ENCODE data around the gene PCDHGB4. TPM values are rescaled to one million over a fixed set of nuclear protein-coding genes. Genes with fewer than 3 reads are reported as not detected.
A peak's percentile ranks its signal among the peaks of the same experiment; 100 is the strongest.
"Not testable (repeated sequence)": the region's sequence is repeated elsewhere in the genome, so short reads cannot be mapped to it uniquely, and the experiment has no call there.

Gene PCDHGB4
- total RNA-seq, 1 experiment from 2014 or later, result 0.05 TPM

- not testable (repeated sequence) for DNase-seq (ENCODE audit: low spot score)
These were observed 10.5 kb downstream of the PCDHGB4 start, which contains the start of gene PCDHGB5 for GRCh38 chr5:141397756-141398551. Gene PCDHGB5 (plus strand): TSS chr5:141397947. CDS start chr5:141398128, 181 bp downstream.

DNA sequence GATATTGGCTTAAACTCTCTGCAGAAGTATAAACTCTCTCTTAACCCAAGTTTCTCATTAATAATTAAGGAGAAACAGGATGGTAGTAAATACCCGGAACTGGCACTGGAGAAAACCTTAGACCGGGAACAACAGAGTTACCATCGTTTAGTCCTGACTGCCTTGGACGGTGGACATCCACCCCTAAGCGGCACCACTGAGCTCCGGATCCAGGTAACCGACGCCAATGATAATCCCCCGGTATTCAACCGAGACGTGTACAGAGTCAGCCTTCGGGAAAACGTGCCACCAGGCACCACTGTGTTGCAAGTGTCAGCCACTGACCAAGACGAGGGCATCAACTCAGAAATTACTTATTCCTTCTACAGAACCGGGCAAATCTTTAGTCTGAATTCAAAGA lies 11.1 kb downstream of the PCDHGB4 start:
- DNase-seq (ENCODE audit: low spot score), result no peak

DNA sequence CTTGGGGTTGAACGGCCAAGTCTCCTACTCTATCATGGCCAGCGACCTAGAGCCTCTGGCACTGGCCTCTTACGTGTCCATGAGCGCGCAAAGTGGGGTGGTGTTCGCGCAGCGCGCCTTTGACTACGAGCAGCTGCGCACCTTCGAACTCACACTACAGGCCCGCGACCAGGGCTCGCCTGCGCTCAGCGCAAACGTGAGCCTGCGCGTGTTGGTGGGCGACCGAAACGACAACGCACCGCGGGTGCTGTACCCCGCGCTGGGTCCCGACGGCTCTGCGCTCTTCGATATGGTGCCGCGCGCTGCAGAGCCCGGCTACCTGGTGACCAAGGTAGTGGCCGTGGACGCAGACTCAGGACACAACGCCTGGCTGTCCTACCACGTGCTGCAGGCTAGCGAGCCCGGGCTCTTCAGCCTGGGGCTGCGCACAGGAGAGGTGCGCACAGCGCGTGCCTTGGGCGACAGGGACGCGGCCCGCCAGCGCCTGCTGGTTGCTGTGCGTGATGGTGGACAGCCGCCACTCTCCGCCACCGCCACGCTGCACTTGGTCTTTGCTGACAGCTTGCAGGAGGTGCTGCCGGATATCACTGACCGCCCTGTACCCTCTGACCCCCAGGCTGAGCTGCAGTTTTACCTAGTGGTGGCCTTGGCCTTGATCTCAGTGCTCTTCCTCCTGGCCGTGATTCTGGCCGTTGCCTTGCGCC lies 12.2 kb downstream of the PCDHGB4 start:
- DNase-seq (ENCODE audit: low spot score), result no peak

DNA sequence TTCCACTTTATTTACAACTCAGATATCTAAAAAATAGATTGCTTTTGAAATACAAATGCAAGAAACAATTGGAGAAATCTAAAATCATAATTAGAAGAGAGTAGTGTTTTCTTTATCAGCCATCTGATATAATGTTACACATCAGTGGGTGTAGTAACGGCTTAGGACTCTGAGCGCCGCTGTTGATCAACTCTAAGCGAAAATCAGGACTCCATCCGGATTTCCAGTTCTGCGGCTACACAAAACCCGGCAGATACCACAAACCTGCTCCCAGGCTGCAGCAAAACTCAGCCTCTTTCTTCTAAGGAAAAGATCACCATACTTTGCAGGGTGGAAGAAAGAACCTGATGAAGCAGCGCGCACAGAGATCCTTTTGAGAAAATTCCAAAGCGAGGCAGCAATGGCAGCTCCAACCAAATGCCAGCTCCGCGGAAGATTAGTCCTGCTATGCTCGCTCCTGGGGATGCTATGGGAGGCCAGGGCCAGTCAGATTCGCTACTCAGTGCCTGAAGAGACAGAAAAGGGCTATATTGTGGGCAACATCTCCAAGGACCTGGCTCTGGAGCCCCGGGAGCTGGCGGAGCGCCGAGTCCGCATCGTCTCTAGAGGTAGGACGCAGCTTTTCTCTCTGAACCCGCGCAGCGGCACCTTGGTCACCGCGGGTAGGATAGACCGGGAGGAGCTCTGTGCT lies 15.2 kb downstream of the PCDHGB4 start, which contains the start of gene PCDHGA9:
Gene PCDHGA9, plus strand, starts transcription at position 226 of the 691 bp plus-strand sequence. Its CDS starts 175 bp downstream, at position 401.
- DNase-seq (ENCODE audit: low spot score), result peak; percentile 48

DNA sequence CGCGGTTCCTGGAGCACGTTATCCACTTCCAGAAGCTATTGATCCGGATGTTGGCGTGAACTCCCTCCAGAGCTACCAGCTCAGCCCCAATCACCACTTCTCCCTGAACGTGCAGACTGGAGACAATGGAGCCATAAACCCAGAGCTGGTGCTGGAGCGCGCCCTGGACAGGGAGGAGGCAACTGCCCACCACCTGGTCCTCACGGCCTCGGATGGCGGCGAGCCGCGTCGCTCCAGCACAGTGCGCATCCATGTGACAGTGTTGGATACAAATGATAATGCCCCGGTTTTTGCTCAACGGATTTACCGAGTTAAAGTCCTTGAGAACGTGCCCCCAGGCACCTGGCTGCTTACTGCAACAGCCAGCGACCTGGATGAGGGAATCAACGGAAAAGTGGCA lies 15.9 kb downstream of the PCDHGB4 start:
- DNase-seq (ENCODE audit: low spot score), result no peak

GRCh38 chr5:141407790-141408505 lies 20.4 kb downstream of the PCDHGB4 start, which contains the start of gene PCDHGB6:
Gene PCDHGB6 (plus strand): TSS chr5:141408021. CDS start chr5:141408203, 182 bp downstream.
- DNase-seq (ENCODE audit: low spot score), result not testable (repeated sequence)

- DNase-seq (ENCODE audit: low spot score), result no peak
These were observed 22.3 kb downstream of the PCDHGB4 start for GRCh38 chr5:141409598-141410306.

DNA sequence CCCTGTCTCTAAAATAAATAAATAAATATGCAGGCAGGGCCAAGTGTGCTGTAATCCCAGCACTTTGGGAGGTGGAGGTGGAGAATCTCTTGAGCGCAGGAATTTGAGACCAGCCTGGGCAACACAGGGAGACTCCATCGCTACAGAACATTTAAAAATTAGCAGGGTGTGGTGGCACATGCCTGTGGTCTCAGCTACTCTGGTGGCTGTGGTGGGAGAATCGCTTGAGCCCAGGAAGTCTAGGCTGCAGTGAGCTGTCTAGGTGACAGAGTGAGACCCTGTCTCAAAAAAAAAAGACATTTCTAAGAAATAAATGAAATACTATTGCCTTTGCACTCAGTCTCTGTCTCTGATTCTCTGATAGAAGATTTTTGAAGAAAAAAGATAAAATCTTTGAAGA lies 24.1 kb downstream of the PCDHGB4 start:
- DNase-seq (ENCODE audit: low spot score), result no peak

DNA sequence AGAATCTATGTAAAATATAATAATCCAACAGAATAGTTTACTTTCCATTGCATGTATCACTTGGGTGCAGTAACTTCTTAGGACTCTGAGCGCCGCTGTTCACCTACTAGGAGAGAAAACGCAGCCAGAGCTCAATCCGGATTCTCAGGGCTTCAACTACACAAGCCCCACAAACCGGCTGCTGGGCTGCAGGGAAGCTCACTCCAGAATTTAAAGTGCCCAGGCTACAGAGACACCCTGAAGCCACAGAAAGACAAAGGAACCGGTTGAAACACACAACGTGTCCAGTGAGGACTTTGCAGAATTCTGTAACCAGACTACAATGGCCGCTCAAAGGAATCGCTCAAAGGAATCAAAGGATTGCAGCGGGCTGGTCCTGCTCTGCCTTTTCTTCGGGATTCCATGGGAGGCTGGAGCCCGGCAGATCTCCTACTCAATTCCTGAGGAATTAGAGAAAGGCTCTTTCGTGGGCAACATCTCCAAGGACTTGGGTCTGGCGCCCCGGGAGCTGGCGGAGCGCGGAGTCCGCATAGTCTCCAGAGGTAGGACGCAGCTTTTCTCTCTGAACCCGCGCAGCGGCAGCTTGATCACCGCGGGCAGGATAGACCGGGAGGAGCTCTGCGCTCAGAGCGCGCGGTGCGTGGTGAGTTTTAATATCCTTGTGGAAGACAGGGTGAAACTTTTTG lies 25.5 kb downstream of the PCDHGB4 start, which contains the start of gene PCDHGA10:
Gene PCDHGA10, plus strand, starts transcription at position 134 of the 686 bp plus-strand sequence. Its CDS starts 189 bp downstream, at position 323.
- peak; percentile 72 for DNase-seq (ENCODE audit: low spot score)

DNA sequence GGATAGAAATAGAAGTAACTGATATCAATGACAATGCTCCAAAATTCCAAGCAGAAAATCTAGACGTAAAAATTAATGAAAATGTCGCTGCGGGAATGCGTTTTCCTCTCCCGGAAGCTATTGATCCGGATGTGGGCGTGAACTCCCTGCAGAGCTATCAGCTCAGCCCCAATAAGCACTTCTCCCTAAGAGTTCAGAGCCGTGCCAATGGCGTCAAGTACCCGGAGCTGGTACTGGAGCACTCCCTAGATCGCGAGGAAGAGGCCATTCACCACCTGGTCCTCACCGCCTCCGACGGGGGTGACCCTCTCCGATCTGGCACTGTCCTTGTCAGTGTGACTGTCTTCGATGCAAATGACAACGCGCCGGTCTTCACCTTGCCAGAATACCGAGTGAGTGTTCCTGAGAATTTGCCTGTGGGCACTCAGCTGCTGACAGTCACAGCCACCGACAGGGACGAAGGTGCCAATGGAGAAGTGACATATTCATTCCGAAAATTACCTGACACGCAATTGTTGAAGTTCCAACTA lies 26.1 kb downstream of the PCDHGB4 start:
- no peak for DNase-seq (ENCODE audit: low spot score)

GRCh38 chr5:141414548-141415274 lies 27.2 kb downstream of the PCDHGB4 start:
- DNase-seq (ENCODE audit: low spot score), result not testable (repeated sequence)

DNA sequence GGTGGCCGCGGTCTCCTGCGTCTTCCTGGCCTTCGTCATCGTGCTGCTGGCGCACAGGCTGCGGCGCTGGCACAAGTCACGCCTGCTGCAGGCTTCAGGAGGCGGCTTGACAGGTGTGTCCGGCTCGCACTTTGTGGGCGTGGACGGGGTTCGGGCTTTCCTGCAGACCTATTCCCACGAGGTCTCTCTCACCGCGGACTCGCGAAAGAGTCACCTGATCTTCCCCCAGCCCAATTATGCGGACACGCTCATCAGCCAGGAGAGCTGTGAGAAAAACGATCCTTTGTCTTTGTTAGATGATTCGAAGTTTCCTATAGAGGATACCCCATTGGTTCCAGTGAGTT lies 27.7 kb downstream of the PCDHGB4 start:
- not testable (repeated sequence) for DNase-seq (ENCODE audit: low spot score)

DNA sequence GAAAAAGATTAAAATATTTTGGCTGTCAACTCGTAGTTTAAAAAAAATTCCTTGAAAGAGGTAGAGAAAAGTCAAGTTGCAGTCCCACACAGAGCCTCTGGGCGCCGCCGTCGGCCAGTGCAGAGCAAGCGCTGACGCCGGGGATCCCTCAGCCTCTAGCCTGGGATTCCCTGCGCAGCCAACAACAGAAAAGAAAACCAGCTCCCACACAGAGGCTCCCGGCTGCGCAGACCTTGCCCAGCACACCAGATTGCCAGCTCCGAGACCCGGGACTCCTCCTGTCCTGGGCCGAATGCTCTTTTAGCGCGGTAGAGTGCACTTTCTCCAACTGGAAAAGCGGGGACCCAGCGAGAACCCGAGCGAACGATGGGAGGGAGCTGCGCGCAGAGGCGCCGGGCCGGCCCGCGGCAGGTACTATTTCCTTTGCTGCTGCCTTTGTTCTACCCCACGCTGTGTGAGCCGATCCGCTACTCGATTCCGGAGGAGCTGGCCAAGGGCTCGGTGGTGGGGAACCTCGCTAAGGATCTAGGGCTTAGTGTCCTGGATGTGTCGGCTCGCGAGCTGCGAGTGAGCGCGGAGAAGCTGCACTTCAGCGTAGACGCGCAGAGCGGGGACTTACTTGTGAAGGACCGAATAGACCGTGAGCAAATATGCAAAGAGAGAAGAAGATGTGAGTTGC lies 30.1 kb downstream of the PCDHGB4 start, which contains the start of gene PCDHGB7:
Gene PCDHGB7, plus strand, starts transcription at position 184 of the 679 bp plus-strand sequence. Its CDS starts 183 bp downstream, at position 367.
- peak; percentile 64 for DNase-seq (ENCODE audit: low spot score)

GRCh38 chr5:141419074-141419880 lies 31.8 kb downstream of the PCDHGB4 start:
- DNase-seq (ENCODE audit: low spot score), result no peak

DNA sequence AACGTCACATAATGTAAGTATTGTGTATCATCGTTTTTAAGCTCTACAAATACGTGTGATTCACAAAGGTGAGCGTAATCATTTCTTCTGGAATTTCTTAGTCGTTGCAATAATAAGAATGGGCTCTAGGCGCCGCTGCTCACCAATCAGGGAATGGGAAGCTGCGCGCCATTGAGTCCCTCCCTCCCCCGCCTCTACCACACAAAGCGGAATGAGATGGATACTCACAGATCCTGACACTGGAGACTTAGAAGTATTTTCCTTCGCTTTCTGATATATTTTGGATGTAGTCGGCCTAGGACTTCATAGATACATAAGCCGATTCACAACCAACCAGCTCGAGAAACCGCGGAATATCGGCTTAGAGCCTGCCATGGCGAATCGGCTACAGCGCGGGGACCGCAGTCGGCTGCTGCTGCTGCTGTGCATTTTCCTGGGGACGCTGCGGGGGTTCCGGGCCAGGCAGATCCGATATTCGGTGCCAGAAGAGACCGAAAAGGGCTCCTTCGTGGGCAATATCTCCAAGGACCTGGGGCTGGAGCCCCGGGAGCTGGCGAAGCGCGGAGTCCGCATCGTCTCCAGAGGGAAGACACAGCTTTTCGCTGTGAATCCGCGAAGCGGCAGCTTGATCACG lies 33.5 kb downstream of the PCDHGB4 start, which contains the start of gene PCDHGA11:
Gene PCDHGA11, plus strand, starts transcription at position 197 of the 634 bp plus-strand sequence. Its CDS starts 177 bp downstream, at position 374.
- DNase-seq (ENCODE audit: low spot score), result peak; percentile 51

DNA sequence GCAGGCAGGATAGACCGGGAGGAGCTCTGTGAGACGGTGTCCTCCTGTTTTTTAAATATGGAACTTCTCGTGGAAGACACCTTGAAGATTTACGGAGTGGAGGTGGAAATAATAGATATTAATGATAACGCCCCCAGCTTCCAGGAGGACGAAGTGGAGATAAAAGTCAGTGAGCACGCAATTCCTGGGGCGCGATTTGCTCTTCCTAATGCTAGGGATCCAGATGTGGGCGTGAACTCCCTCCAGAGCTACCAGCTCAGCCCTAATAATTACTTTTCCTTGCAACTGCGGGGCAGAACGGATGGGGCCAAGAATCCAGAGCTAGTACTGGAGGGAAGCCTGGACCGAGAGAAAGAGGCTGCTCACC lies 34.0 kb downstream of the PCDHGB4 start:
- DNase-seq (ENCODE audit: low spot score), result no peak

All from HT-29 (cell line).